HepG2 (cell line): Measurements from ENCODE around the gene ANKS3. TPM values are rescaled to one million over a fixed set of nuclear protein-coding genes. Genes with fewer than 3 reads are reported as not detected.

Experiments used
- DR1 ChIP-seq: sonication (generic); formaldehyde crosslinking; IDR thresholded peaks from 2 replicates; pipeline ENCODE4 v1.8.0; 2021; ENCODE audit warnings: mild to moderate bottlenecking, missing genetic modification reagents, inconsistent platforms
- GMEB2 ChIP-seq: IDR thresholded peaks from 2 replicates; pipeline ENCODE4 v1.6.1; 2016; ENCODE audit warnings: missing biosample characterization, missing genetic modification reagents, low read depth
- KAT2B ChIP-seq: fragments of 150-350 bp; IDR thresholded peaks from 2 replicates; pipeline ENCODE4 v1.6.1; 2014; ENCODE audit warnings: low read depth, low read length, borderline replicate concordance
- RXRB ChIP-seq: IDR thresholded peaks from 2 replicates; pipeline ENCODE4 v1.6.1; 2016; ENCODE audit warnings: borderline replicate concordance, missing genetic modification reagents, missing compliant biosample characterization
- SIN3B ChIP-seq: fragments of 150-350 bp; IDR thresholded peaks from 2 replicates; pipeline ENCODE4 v1.6.1; 2014; ENCODE audit warnings: low read length
- SNAI1 ChIP-seq: sonication (generic); formaldehyde crosslinking; IDR thresholded peaks from 2 replicates; pipeline ENCODE4 v1.5.0; 2020; ENCODE audit warnings: mild to moderate bottlenecking, missing genetic modification reagents, borderline replicate concordance
- SNAPC4 ChIP-seq: sonication (generic); formaldehyde crosslinking; IDR thresholded peaks from 2 replicates; pipeline ENCODE4 v1.4.0; 2020; ENCODE audit warnings: mild to moderate bottlenecking, missing genetic modification reagents
- SP1 ChIP-seq, 2 experiments: fragments of 450-650 bp in 1 of 2; sonication (generic) in 1 of 2; formaldehyde crosslinking in 1 of 2; IDR thresholded peaks; 2 replicates each; pipeline versions ENCODE4 v1.4.0 to v1.6.1; 2016 to 2020; ENCODE audit warnings: missing genetic modification reagents in 1 of 2
- ZKSCAN1 ChIP-seq: fragments of 150-350 bp; IDR thresholded peaks from 2 replicates; pipeline ENCODE4 v1.6.1; 2014; ENCODE audit warnings: low read length
- ZNF205 ChIP-seq: IDR thresholded peaks from 2 replicates; pipeline ENCODE4 v1.6.1; 2018; ENCODE audit warnings: missing biosample characterization, missing genetic modification reagents
- ZNF574 ChIP-seq: sonication (generic); formaldehyde crosslinking; IDR thresholded peaks from 2 replicates; pipeline ENCODE4 v1.4.0; 2020; ENCODE audit warnings: missing genetic modification reagents
- ZNF616 ChIP-seq: sonication (generic); formaldehyde crosslinking; IDR thresholded peaks from 2 replicates; pipeline ENCODE4 v1.5.0; 2020; ENCODE audit warnings: low read depth, mild to moderate bottlenecking, missing genetic modification reagents
- ZNF646 ChIP-seq: sonication (generic); formaldehyde crosslinking; IDR thresholded peaks from 2 replicates; pipeline ENCODE4 v1.9.0; 2021; ENCODE audit warnings: mild to moderate bottlenecking, missing genetic modification reagents
- polyA plus RNA-seq, 8 experiments: library from polyadenylated mRNA; depleted of rRNA in 3 of 8; stranded (reverse) in 7 of 8; unstranded in 1 of 8; fragments of >200 nt; fragmentation: Illumina TruSeq in 4 of 8; extraction: Trizol in 4 of 8; gene quantifications; 2 replicates each; pipeline versions ENCODE4 v1.2.1 to v1.2.3, GENCODE V29; 2011 to 2016; ENCODE audit warnings: low read depth in 4 of 8, missing spikeins in 1 of 8, mixed read lengths in 1 of 8; ENCODE audit not compliant: insufficient read depth in 1 of 8
- total RNA-seq, 5 experiments: library from RNA; depleted of rRNA; stranded (reverse); fragments of >200 nt; fragmentation: Illumina TruSeq; extraction: Trizol; gene quantifications; 2 replicates each; pipeline ENCODE4 v1.2.3, GENCODE V29; 2016; ENCODE audit warnings: low read depth in 1 of 5

The ANKS3 gene
- total and polyA plus RNA-seq, 2 of the 13 experiments (the other 11 are each of a cell fraction or from before 2014, with no cell fraction given), result 11.4 to 15.9 TPM

- no peak for TF ChIP-seq ZNF646 (CRISPR knock-in tag)
- TF ChIP-seq GMEB2 (CRISPR knock-in tag), result no peak
- no peak for TF ChIP-seq SNAPC4
- TF ChIP-seq KAT2B, result no peak
- no peak for TF ChIP-seq SP1 (IDR thresholded peaks at IDR 0.05)
- no peak for TF ChIP-seq SP1 (CRISPR knock-in tag; IDR thresholded peaks at IDR 0.05)
- no peak for TF ChIP-seq ZKSCAN1
- TF ChIP-seq ZNF616 (CRISPR knock-in tag), result no peak
- no peak for TF ChIP-seq SNAI1
- no peak for TF ChIP-seq RXRB
- TF ChIP-seq ZNF205 (CRISPR knock-in tag), result no peak
- no peak for TF ChIP-seq ZNF574 (CRISPR knock-in tag)
- no peak for TF ChIP-seq SIN3B
- no peak for TF ChIP-seq DR1
Observed at GRCh38 chr16:4660454-4661007, 73.5 kb downstream of the ANKS3 start (continued).
